Upper lobe of left lung (tissue), 6 donors: ENCODE results near the gene TEN1. TPM values are rescaled to one million over a fixed set of nuclear protein-coding genes. Genes with fewer than 3 reads are reported as not detected.

Source experiments
- ATAC-seq, 2 donors: fragments of 200-7000 bp; cut with Tn5 transposase; one replicate each; pipeline ENCODE4 v1.9.1; 2022; ENCODE audit warnings: mild to moderate bottlenecking in 2 of 2, moderate library complexity in 2 of 2; ENCODE audit not compliant: low FRiP score in 2 of 2
- DNase-seq, 2 donors: peaks; one replicate each; pipeline ENCODE4 v3.0.0-alpha.2; 2019 to 2020
- H3K27ac ChIP-seq, 4 donors: fragments of 200-600 bp; sonication (generic); one replicate each; pipeline ENCODE4 v1.5.1; 2016 to 2019
- H3K27me3 ChIP-seq, 4 donors: fragments of 200-600 bp; sonication (generic); one replicate each; pipeline ENCODE4 v1.5.1; 2017 to 2019
- H3K36me3 ChIP-seq, 4 donors: fragments of 200-600 bp; sonication (generic); one replicate each; pipeline ENCODE4 v1.5.1; 2016 to 2019
- H3K4me1 ChIP-seq, 4 donors: fragments of 200-600 bp; sonication (generic); one replicate each; pipeline ENCODE4 v1.5.1; 2018 to 2019
- H3K4me3 ChIP-seq, 4 donors: fragments of 200-600 bp; sonication (generic); one replicate each; pipeline ENCODE4 v1.5.1; 2017 to 2019; ENCODE audit warnings: mild to moderate bottlenecking in 2 of 4, moderate library complexity in 1 of 4
- H3K9me3 ChIP-seq, 4 donors: fragments of 200-600 bp; sonication (generic); one replicate each; pipeline ENCODE4 v1.5.1; 2018 to 2019
- EP300 ChIP-seq, 4 donors: sonication (generic); formaldehyde crosslinking; IDR thresholded peaks; one replicate each; pipeline ENCODE4 v1.5.1; 2017; ENCODE audit warnings: antibody characterized with exemption in 4 of 4, control low read depth in 2 of 4
- POLR2A ChIP-seq, 4 donors: fragments of 450-650 bp; IDR thresholded peaks; one replicate each; pipeline ENCODE4 v1.5.1; 2016 to 2017; ENCODE audit warnings: antibody characterized with exemption in 4 of 4, mild to moderate bottlenecking in 2 of 4
- POLR2AphosphoS5 ChIP-seq, 2 donors: sonication (generic); formaldehyde crosslinking; IDR thresholded peaks; one replicate each; pipeline ENCODE4 v1.5.1; 2017; ENCODE audit warnings: antibody characterized with exemption in 2 of 2
- WGBS, 2 donors: methylation state at CpG; one replicate each; pipeline ENCODE4 v1.1.5; 2017 to 2018; 5-methylcytosine and 5-hydroxymethylcytosine counted together
- total RNA-seq, 6 donors: library from RNA; depleted of rRNA in 4 of 6; stranded (reverse); fragments of >200 nt in 4 of 6; gene quantifications; one replicate each; pipeline versions ENCODE4 v1.1.0 to v1.2.1, GENCODE V29; 2016 to 2021
- TF ChIP-seq, protein P1 (sequence below), 6 experiments: fragments of 450-650 bp in 4 of 6; fragments of 200-600 bp in 2 of 6; sonication (generic) in 2 of 6; IDR thresholded peaks; one replicate each; pipeline ENCODE4 v1.5.1; 2016 to 2019; ENCODE audit warnings: antibody characterized with exemption in 6 of 6
- donor health status: DM: no; HTN: no; CAD: no; lungs with moderate emphysema.
- donor health status: DM: no; HTN: yes; CAD: no; lungs with severe emphysema.

The TEN1 gene
- total RNA-seq, 6 donors from 2014 or later, result 13.6 to 29.3 (median 17.0) TPM; not detected in 1

DNA sequence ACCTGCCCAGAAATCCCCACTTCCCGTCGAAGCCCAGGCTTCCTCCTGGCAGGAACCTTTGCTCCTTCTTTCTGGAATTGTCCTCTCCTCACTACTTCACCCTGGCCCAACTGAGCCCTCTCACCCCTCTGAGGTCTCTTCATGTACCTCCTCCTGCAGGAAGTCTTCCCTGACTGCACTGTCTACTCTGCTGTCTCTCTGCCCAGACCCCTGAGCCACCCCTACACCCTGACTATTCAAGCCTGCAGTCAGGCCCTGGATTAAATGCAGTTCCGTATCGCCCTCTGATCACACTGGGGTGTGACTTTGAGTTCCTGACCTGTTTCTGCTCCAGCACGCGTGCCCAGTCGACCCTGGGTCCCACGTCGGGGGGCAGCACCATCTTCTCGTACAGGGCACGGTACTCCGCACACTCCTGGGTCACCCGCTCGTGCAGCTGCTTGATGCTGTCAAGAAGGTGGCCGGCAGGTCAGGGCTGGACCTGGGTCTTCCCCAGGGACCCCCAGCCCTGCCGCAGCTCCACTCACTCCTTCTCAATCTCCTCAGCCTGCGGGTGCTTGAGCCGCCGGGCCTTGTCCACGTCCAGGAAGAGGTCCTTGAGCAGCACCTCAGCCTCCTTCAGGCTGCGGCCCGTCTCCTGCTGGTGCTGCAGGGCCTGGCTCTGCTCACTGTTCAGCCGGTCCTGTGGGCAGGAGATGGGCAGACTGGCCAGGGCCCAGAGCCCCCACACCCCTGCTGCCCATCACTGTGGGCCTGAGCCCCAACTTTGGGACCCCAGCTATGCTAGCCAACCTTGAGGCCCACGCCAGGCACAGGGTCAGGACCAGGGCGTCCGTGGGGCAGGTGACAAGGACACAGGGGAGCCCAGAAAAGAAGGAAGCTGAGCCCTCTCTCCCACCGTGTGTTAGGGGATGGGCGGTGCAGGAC is 44.2 kb downstream of the TEN1 start:
- H3K27ac ChIP-seq, result no peak overlapping the region
- H3K36me3 ChIP-seq, result peaks cover 0 to 15% (median under 1%) of the 10 kb centered on the region in 4 donors
- TF ChIP-seq POLR2AphosphoS5 (IDR thresholded peaks at IDR 0.05) (no peak), POLR2A (IDR thresholded peaks at IDR 0.05) (no peak), EP300 (IDR thresholded peaks at IDR 0.05) (no peak)
- TF ChIP-seq, protein P1, sequence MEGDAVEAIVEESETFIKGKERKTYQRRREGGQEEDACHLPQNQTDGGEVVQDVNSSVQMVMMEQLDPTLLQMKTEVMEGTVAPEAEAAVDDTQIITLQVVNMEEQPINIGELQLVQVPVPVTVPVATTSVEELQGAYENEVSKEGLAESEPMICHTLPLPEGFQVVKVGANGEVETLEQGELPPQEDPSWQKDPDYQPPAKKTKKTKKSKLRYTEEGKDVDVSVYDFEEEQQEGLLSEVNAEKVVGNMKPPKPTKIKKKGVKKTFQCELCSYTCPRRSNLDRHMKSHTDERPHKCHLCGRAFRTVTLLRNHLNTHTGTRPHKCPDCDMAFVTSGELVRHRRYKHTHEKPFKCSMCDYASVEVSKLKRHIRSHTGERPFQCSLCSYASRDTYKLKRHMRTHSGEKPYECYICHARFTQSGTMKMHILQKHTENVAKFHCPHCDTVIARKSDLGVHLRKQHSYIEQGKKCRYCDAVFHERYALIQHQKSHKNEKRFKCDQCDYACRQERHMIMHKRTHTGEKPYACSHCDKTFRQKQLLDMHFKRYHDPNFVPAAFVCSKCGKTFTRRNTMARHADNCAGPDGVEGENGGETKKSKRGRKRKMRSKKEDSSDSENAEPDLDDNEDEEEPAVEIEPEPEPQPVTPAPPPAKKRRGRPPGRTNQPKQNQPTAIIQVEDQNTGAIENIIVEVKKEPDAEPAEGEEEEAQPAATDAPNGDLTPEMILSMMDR (IDR thresholded peaks at IDR 0.05), result no peak
- no peaks in the 10 kb centered on the region for H3K9me3 ChIP-seq
- no peaks in the 10 kb centered on the region for H3K27me3 ChIP-seq
- peaks cover 0 to 17% (median 2%) of the 10 kb centered on the region in 4 donors for H3K4me1 ChIP-seq
- H3K4me3 ChIP-seq, result no peak overlapping the region
- ATAC-seq, result no peak
- peak in 1 of 2 donors; percentile 63 for DNase-seq
- 92 to 96% methylated on average over 19 to 28 of the region's 28 CpGs for whole genome bisulfite sequencing, 2 donors

DNA sequence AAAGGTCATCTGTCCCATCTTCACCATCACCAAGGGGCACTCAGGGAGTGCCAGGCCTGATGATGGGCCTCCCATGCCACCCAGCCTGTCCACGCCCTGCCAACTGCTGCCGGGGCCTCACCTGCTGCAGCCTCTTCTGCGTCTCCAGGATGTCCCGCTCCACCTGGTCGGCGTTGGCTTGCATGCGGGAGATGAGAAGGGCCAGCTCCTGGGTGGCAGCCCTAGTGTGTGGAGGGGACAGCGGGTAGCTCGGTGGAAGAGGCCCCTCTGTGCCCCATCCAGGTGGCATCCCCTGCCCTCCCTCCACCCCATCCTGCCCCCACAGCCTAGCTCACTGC is 44.8 kb downstream of the TEN1 start:
- TF ChIP-seq, protein P1 (IDR thresholded peaks at IDR 0.05), result no peak
- TF ChIP-seq POLR2AphosphoS5 (IDR thresholded peaks at IDR 0.05), result no peak
- no peak for TF ChIP-seq POLR2A (IDR thresholded peaks at IDR 0.05)
- no peak for TF ChIP-seq EP300 (IDR thresholded peaks at IDR 0.05)
- Histone ChIP-seq H3K36me3 (peaks cover 0 to 12% (median 0%) of the 10 kb centered on the region in 4 donors), H3K9me3 (no peaks in the 10 kb centered on the region), H3K4me3 (no peak overlapping the region), H3K27ac (no peak overlapping the region), H3K27me3 (no peaks in the 10 kb centered on the region), H3K4me1 (peaks cover 0 to 17% (median 3%) of the 10 kb centered on the region in 4 donors)
- DNase-seq (peak in 1 of 2 donors; percentile 62), ATAC-seq (no peak)
- WGBS, 2 donors, result 91% methylated on average over 9 of the region's 9 CpGs; no CpG with 5 or more reads in 1 of the 2 donors

DNA sequence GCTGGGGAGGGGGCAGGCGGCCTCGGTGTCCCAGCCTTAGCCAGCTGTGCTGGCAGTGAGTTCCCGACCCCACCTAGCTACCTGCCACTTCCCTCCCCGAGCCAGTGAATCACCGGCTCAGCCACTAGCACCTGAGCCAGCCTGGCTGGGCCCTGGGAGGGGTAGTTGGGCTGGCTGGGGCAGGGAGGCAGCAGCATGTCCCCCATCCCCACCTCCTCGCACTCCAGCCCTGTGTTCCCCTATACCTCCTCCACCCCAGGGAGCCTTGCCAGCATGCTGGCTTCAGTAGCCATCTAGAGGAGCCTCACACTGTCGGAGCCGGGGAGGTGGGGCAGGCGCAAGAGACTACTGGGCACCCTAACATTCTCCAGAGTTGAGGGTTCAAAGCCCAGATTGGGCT is 45.3 kb downstream of the TEN1 start:
- no peak overlapping the region for H3K4me3 ChIP-seq
- no peaks in the 10 kb centered on the region for H3K9me3 ChIP-seq
- peaks cover 0 to 21% (median 7%) of the 10 kb centered on the region in 4 donors for H3K4me1 ChIP-seq
- WGBS, 2 donors, result 79 to 88% methylated on average over 6 to 9 of the region's 9 CpGs
- TF ChIP-seq POLR2AphosphoS5 (IDR thresholded peaks at IDR 0.05), result no peak
- no peak for TF ChIP-seq EP300 (IDR thresholded peaks at IDR 0.05)
- TF ChIP-seq POLR2A (IDR thresholded peaks at IDR 0.05), result no peak
- TF ChIP-seq, protein P1 (IDR thresholded peaks at IDR 0.05), result no peak
- peaks cover 0 to 12% (median 0%) of the 10 kb centered on the region in 4 donors for H3K36me3 ChIP-seq
- no peaks in the 10 kb centered on the region for H3K27me3 ChIP-seq
- no peak overlapping the region for H3K27ac ChIP-seq
- ATAC-seq (no peak), DNase-seq (no peak)

DNA sequence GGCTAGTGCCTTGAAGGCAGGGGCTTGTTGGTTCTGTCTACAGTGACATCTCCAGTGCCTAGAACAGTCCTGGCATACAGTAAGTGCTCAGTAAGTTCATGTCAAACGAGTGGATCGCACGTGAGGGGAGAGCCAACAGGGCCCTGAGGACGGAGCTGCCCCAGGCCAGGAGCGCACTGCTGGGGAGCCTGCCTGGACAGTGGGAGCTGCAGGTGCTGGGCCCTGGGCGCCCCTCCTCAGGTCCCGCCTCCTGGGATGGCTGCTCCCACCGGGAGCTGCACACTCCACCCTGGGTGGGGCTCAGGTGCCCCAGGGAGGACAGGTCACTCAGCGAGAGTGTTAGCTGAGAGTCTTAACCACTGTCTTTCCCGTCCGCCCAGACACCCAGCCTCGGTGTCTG is 46.3 kb downstream of the TEN1 start:
- TF ChIP-seq, protein P1 (IDR thresholded peaks at IDR 0.05), result no peak
- TF ChIP-seq EP300 (IDR thresholded peaks at IDR 0.05) (no peak), POLR2A (IDR thresholded peaks at IDR 0.05) (no peak), POLR2AphosphoS5 (IDR thresholded peaks at IDR 0.05) (no peak)
- no peak for DNase-seq
- ATAC-seq, result no peak
- peaks cover 9 to 29% (median 14%) of the 10 kb centered on the region in 4 donors for H3K4me1 ChIP-seq
- H3K9me3 ChIP-seq, result no peaks in the 10 kb centered on the region
- 73 to 80% methylated on average over 6 to 12 of the region's 12 CpGs for WGBS, 2 donors
- H3K4me3 ChIP-seq, result peak overlapping the region in 2 of 4 donors; percentile 47 to 52
- no peaks in the 10 kb centered on the region for H3K27me3 ChIP-seq
- peak overlapping the region in 2 of 4 donors; percentile 5 to 79 for H3K27ac ChIP-seq
- peaks cover 0 to 12% (median 0%) of the 10 kb centered on the region in 4 donors for H3K36me3 ChIP-seq
